GM12891 (cell line): ENCODE data around the gene KCNN4.

Experiments
- POLR2A ChIP-seq: IDR thresholded peaks from 2 replicates; pipeline ENCODE4 v1.6.1; 2011; ENCODE audit warnings: low read depth, low read length, control low read depth
- POLR2AphosphoS5 ChIP-seq: IDR thresholded peaks from 2 replicates; pipeline ENCODE4 v1.6.1; 2011; ENCODE audit warnings: low read depth, low read length, control low read depth
- POU2F2 ChIP-seq: IDR thresholded peaks from 2 replicates; pipeline ENCODE4 v1.6.1; 2011; ENCODE audit warnings: low read depth, mild to moderate bottlenecking, control low read depth, low read length, moderate library complexity
- SPI1 ChIP-seq: IDR thresholded peaks from 2 replicates; pipeline ENCODE4 v1.6.1; 2011; ENCODE audit warnings: low read depth, low read length, control low read depth
- TAF1 ChIP-seq: IDR thresholded peaks from 2 replicates; pipeline ENCODE4 v1.6.1; 2011; ENCODE audit warnings: low read depth, low read length, control low read depth

- no peak for TF ChIP-seq POLR2AphosphoS5
- no peak for TF ChIP-seq POLR2A
- TF ChIP-seq TAF1, result no peak
- TF ChIP-seq SPI1, result no peak
- TF ChIP-seq POU2F2, result no peak
These were observed 26.9 kb upstream of the KCNN4 start for GRCh38 chr19:43807651-43808050.
